GM12878 (cell line): ENCODE data around the gene HIF1AN. TPM values are rescaled to one million over a fixed set of nuclear protein-coding genes. Genes with fewer than 3 reads are reported as not detected.

Experiments
- ASH2L ChIP-seq: fragments of 300-600, 200-600 bp; sonication (generic); IDR thresholded peaks from 2 replicates; pipeline ENCODE4 v1.6.1; 2017; ENCODE audit warnings: low read depth, mild to moderate bottlenecking, borderline replicate concordance
- BRCA1 ChIP-seq: IDR thresholded peaks from 2 replicates; pipeline ENCODE4 v1.6.1; 2011; ENCODE audit warnings: low read depth, low read length, improper control_type of control experiment
- CHD2 ChIP-seq: IDR thresholded peaks from 2 replicates; pipeline ENCODE4 v1.6.1; 2011; ENCODE audit warnings: low read depth, low read length, improper control_type of control experiment, borderline replicate concordance
- EGR1 ChIP-seq, 2 experiments: IDR thresholded peaks; 1 replicate in 1 of 2; 2 replicates in 1 of 2; pipeline ENCODE4 v1.6.1; 2011 to 2012; ENCODE audit warnings: low read depth in 2 of 2, low read length in 2 of 2, borderline replicate concordance in 1 of 2, mild to moderate bottlenecking in 1 of 2, moderate library complexity in 1 of 2
- EZH2 ChIP-seq: IDR thresholded peaks from 2 replicates; pipeline ENCODE4 v1.6.1; 2012; ENCODE audit warnings: low read depth, mild to moderate bottlenecking, control low read depth, inconsistent platforms, low read length, borderline replicate concordance; ENCODE audit not compliant: control insufficient read depth
- HDGF ChIP-seq: fragments of 450-650 bp; IDR thresholded peaks from 2 replicates; pipeline ENCODE4 v1.6.1; 2016; ENCODE audit warnings: antibody characterized with exemption
- KAT2A ChIP-seq: conservative IDR thresholded peaks from 2 replicates; pipeline ENCODE4 v1.6.1; 2011; ENCODE audit warnings: low read depth, low read length; ENCODE audit not compliant: control insufficient read depth
- MYB ChIP-seq: fragments of 150-350 bp; IDR thresholded peaks from 2 replicates; pipeline ENCODE4 v1.6.1; 2014; ENCODE audit warnings: mild to moderate bottlenecking, low read depth, low read length, borderline replicate concordance
- NFIC ChIP-seq: IDR thresholded peaks from 2 replicates; pipeline ENCODE4 v1.6.1; 2012; ENCODE audit warnings: low read depth, mild to moderate bottlenecking, inconsistent platforms, low read length, moderate library complexity
- NR2C1 ChIP-seq: fragments of 450-650 bp; IDR thresholded peaks from 2 replicates; pipeline ENCODE4 v1.6.1; 2017; ENCODE audit warnings: antibody characterized with exemption, mild to moderate bottlenecking, moderate library complexity
- NR2F1 ChIP-seq: fragments of 450-650 bp; conservative IDR thresholded peaks from 2 replicates; pipeline ENCODE4 v1.6.1; 2017; ENCODE audit warnings: mild to moderate bottlenecking
- NRF1 ChIP-seq: conservative IDR thresholded peaks from 2 replicates; pipeline ENCODE4 v1.6.1; 2011; ENCODE audit warnings: mild to moderate bottlenecking, low read depth, low read length, improper control_type of control experiment
- RAD51 ChIP-seq: fragments of 450-650 bp; IDR thresholded peaks from 2 replicates; pipeline ENCODE4 v1.6.1; 2016; ENCODE audit warnings: moderate library complexity, mild to moderate bottlenecking, inconsistent platforms
- SMAD5 ChIP-seq: IDR thresholded peaks from 2 replicates; pipeline ENCODE4 v1.6.1; 2016; ENCODE audit warnings: antibody characterized with exemption, low read depth
- SMARCA5 ChIP-seq: fragments of 450-650 bp; IDR thresholded peaks from 2 replicates; pipeline ENCODE4 v1.6.1; 2017; ENCODE audit warnings: mild to moderate bottlenecking
- SP1 ChIP-seq: IDR thresholded peaks from one replicate; pipeline ENCODE4 v1.6.1; 2011; ENCODE audit warnings: low read depth, low read length
- SUZ12 ChIP-seq: fragments of 200-600 bp; sonication (generic); IDR thresholded peaks from one replicate; pipeline ENCODE4 v1.6.1; 2018; ENCODE audit warnings: antibody characterized with exemption, mild to moderate bottlenecking; ENCODE audit not compliant: unreplicated experiment
- ZNF217 ChIP-seq: fragments of 450-650 bp; IDR thresholded peaks from 2 replicates; pipeline ENCODE4 v1.6.1; 2017; ENCODE audit warnings: antibody characterized with exemption, mild to moderate bottlenecking
- ZNF24 ChIP-seq: fragments of 450-650 bp; IDR thresholded peaks from 2 replicates; pipeline ENCODE4 v1.6.1; 2017; ENCODE audit warnings: antibody characterized with exemption, mild to moderate bottlenecking
- ZZZ3 ChIP-seq: IDR thresholded peaks from 2 replicates; pipeline ENCODE4 v1.6.1; 2011; ENCODE audit warnings: low read depth; ENCODE audit not compliant: control insufficient read depth, insufficient read length
- polyA plus RNA-seq, 11 experiments: library from polyadenylated mRNA; depleted of rRNA in 4 of 11; unstranded in 6 of 11; stranded (reverse) in 5 of 11; fragments of >200 nt; fragmentation: Nextera tagmentation in 4 of 11; fragmentation: Illumina TruSeq in 1 of 11; extraction: Ambion mirVana in 4 of 11; extraction: Trizol in 1 of 11; gene quantifications; 1 replicate in 1 of 11; 2 replicates in 10 of 11; pipeline versions ENCODE4 v1.2.1 to v1.2.3, GENCODE V29; 2011 to 2016; ENCODE audit warnings: inconsistent platforms in 2 of 11, missing spikeins in 2 of 11, low read depth in 1 of 11
- total RNA-seq, 4 experiments: library from RNA; depleted of rRNA in 3 of 4; stranded (reverse); fragments of >200 nt in 3 of 4; fragmentation: Illumina TruSeq in 1 of 4; extraction: Trizol in 1 of 4; gene quantifications; 2 replicates each; pipeline versions ENCODE4 v1.2.1 to v1.2.3, GENCODE V29; 2013 to 2021
- TF ChIP-seq, protein P1 (sequence below): IDR thresholded peaks from 2 replicates; pipeline ENCODE4 v1.6.1; 2012; ENCODE audit warnings: low read depth, low read length, improper control_type of control experiment
- TF ChIP-seq, protein P2 (sequence below): fragments of 450-650 bp; IDR thresholded peaks from 2 replicates; pipeline ENCODE4 v1.6.1; 2017; ENCODE audit warnings: mild to moderate bottlenecking, moderate library complexity
- TF ChIP-seq, protein P3 (sequence below): fragments of 150-350 bp; IDR thresholded peaks from 2 replicates; pipeline ENCODE4 v1.6.1; 2014; ENCODE audit warnings: mild to moderate bottlenecking, low read depth, low read length

Gene HIF1AN
- total and polyA plus RNA-seq, 10 of the 15 experiments (the other 5 are each of a cell fraction or from before 2014, with no cell fraction given), result 1.9 to 37.2 (median 15.2) TPM

DNA sequence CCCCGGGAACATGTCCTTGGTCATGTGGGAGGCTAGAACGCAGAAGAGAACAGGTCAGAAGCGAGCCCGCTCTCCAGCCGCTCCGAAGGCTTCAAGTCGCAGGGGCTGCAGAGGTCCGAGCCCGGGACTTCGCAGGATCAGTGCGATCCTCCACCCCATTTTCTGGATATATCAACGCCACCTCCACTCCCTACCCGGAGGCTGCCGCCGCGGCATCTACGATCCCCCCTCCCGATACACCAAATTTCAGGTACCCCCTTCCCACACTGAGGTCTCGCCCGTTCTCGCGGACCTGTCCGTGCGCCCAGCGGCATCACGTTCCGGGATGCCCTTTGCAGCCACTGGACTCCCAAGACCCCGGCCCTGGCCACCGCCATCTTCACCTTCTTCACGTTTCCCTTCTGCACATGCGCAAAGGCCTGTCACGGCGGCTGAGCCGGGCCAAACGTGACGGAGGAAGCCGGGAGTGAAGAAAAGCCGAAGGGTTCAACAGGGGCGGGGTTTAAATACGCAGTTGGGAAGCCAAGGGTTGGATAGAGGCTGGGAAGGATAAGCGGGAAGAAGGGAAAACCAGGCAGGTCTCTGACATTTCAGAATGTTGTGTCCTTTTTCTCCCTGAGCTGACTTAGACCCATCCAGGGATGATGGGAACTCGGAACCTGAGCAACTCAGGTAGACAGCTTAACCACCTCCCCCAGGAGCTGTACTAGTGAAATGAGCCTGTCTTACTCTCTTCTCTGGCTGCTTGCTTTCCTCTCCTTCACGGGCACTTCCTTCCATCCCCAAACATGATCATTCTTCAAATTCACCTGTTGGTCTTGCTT, 6.1 kb upstream of the HIF1AN start, which contains the start of gene NDUFB8 (continued):
- TF ChIP-seq NR2F1 (no peak), HDGF (no peak), RAD51 (no peak), NR2C1 (no peak), EZH2 (no peak), SMARCA5 (no peak), ZNF24 (peak; percentile 70), EGR1 (IDR thresholded peaks at IDR 0.05; ENCODE audit: borderline replicate concordance in 1 of 2, low read depth in 2 of 2, low read length in 2 of 2) (no peak), SP1 (no peak), KAT2A (no peak), NFIC (no peak), NRF1 (peak; percentile 56), CHD2 (no peak), SMAD5 (peak; percentile 46; the same call in 1 of the 2 replicates), ZNF217 (no peak), BRCA1 (no peak), MYB (no peak), ZZZ3 (no peak), ASH2L (no peak; the same call in 1 of the 2 replicates), SUZ12 (no peak)
- TF ChIP-seq, protein P1, sequence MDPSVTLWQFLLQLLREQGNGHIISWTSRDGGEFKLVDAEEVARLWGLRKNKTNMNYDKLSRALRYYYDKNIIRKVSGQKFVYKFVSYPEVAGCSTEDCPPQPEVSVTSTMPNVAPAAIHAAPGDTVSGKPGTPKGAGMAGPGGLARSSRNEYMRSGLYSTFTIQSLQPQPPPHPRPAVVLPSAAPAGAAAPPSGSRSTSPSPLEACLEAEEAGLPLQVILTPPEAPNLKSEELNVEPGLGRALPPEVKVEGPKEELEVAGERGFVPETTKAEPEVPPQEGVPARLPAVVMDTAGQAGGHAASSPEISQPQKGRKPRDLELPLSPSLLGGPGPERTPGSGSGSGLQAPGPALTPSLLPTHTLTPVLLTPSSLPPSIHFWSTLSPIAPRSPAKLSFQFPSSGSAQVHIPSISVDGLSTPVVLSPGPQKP, result no peak
- TF ChIP-seq, protein P2, sequence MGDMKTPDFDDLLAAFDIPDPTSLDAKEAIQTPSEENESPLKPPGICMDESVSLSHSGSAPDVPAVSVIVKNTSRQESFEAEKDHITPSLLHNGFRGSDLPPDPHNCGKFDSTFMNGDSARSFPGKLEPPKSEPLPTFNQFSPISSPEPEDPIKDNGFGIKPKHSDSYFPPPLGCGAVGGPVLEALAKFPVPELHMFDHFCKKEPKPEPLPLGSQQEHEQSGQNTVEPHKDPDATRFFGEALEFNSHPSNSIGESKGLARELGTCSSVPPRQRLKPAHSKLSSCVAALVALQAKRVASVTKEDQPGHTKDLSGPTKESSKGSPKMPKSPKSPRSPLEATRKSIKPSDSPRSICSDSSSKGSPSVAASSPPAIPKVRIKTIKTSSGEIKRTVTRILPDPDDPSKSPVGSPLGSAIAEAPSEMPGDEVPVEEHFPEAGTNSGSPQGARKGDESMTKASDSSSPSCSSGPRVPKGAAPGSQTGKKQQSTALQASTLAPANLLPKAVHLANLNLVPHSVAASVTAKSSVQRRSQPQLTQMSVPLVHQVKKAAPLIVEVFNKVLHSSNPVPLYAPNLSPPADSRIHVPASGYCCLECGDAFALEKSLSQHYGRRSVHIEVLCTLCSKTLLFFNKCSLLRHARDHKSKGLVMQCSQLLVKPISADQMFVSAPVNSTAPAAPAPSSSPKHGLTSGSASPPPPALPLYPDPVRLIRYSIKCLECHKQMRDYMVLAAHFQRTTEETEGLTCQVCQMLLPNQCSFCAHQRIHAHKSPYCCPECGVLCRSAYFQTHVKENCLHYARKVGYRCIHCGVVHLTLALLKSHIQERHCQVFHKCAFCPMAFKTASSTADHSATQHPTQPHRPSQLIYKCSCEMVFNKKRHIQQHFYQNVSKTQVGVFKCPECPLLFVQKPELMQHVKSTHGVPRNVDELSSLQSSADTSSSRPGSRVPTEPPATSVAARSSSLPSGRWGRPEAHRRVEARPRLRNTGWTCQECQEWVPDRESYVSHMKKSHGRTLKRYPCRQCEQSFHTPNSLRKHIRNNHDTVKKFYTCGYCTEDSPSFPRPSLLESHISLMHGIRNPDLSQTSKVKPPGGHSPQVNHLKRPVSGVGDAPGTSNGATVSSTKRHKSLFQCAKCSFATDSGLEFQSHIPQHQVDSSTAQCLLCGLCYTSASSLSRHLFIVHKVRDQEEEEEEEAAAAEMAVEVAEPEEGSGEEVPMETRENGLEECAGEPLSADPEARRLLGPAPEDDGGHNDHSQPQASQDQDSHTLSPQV, result no peak
- TF ChIP-seq, protein P3, sequence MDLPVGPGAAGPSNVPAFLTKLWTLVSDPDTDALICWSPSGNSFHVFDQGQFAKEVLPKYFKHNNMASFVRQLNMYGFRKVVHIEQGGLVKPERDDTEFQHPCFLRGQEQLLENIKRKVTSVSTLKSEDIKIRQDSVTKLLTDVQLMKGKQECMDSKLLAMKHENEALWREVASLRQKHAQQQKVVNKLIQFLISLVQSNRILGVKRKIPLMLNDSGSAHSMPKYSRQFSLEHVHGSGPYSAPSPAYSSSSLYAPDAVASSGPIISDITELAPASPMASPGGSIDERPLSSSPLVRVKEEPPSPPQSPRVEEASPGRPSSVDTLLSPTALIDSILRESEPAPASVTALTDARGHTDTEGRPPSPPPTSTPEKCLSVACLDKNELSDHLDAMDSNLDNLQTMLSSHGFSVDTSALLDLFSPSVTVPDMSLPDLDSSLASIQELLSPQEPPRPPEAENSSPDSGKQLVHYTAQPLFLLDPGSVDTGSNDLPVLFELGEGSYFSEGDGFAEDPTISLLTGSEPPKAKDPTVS, result no peak
